Measurements from ENCODE around the gene MYO18A.

The MYO18A gene

GRCh38 chr17:29196769-29197515, 16.7 kb upstream of the MYO18A start:
- no peak for TF ChIP-seq CTCF (IDR thresholded peaks at IDR 0.05; ENCODE audit: control extremely low read depth, extremely low read depth, low read depth, missing control alignments)
- no peak for DNase-seq (ENCODE audit: extremely low spot score)
- CTCF ChIA-PET: interaction anchor here (1.2 to 11.1 kb wide), 3 partner anchors 15 to 23 kb away, joined by 4 to 134 read pairs (median 48); partner anchors contain the start of gene MYO18A
- POLR2A ChIA-PET: no interaction called here

- no peak for TF ChIP-seq CTCF (IDR thresholded peaks at IDR 0.05; ENCODE audit: control extremely low read depth, extremely low read depth, low read depth, missing control alignments)
- POLR2A ChIA-PET: no interaction called here
- CTCF ChIA-PET: interaction anchor here (1.3 to 11.1 kb wide), 9 partner anchors 12 to 71 kb away, joined by 3 to 134 read pairs (median 6); partner anchors contain the start of gene MYO18A
- peak; percentile 64 for DNase-seq (ENCODE audit: extremely low spot score)
Observed at GRCh38 chr17:29195465-29196081, 15.4 kb upstream of the MYO18A start.

GRCh38 chr17:29194669-29195068, 14.5 kb upstream of the MYO18A start:
- no peak for DNase-seq (ENCODE audit: extremely low spot score)
- no peak for TF ChIP-seq CTCF (IDR thresholded peaks at IDR 0.05; ENCODE audit: control extremely low read depth, extremely low read depth, low read depth, missing control alignments)
- ChIA-PET POLR2A (no interaction called here), CTCF (interaction anchor here (1.5 to 11.1 kb wide), 9 partner anchors 13 to 70 kb away, joined by 3 to 134 read pairs (median 6); partner anchors contain the start of gene MYO18A)

GRCh38 chr17:29193146-29193545, 12.9 kb upstream of the MYO18A start:
- DNase-seq (ENCODE audit: extremely low spot score): no peak
- CTCF ChIA-PET: interaction anchor here (0.9 to 11.1 kb wide), 8 partner anchors 11 to 79 kb away, joined by 3 to 134 read pairs (median 6); partner anchors contain the start of gene MYO18A
- no peak for TF ChIP-seq CTCF (IDR thresholded peaks at IDR 0.05; ENCODE audit: control extremely low read depth, extremely low read depth, low read depth, missing control alignments)
- POLR2A ChIA-PET: no interaction called here

GRCh38 chr17:29190592-29191207, 10.5 kb upstream of the MYO18A start:
- CTCF ChIA-PET: interaction anchor here (1.2 to 11.1 kb wide), 6 partner anchors 9 to 179 kb away, joined by 3 to 134 read pairs (median 4); partner anchors contain the start of gene MYO18A
- TF ChIP-seq CTCF (IDR thresholded peaks at IDR 0.05; ENCODE audit: control extremely low read depth, extremely low read depth, low read depth, missing control alignments): no peak
- DNase-seq (ENCODE audit: extremely low spot score): no peak
- POLR2A ChIA-PET: interaction anchor here (0.6 kb wide), 1 partner anchor 140 kb away, joined by 7 read pairs; no protein-coding TSS in a partner anchor

- no peak for DNase-seq (ENCODE audit: extremely low spot score)
- ChIA-PET POLR2A (no interaction called here), CTCF (interaction anchor here (0.6 to 11.1 kb wide), 7 partner anchors 10 to 224 kb away, joined by 3 to 134 read pairs (median 3); partner anchors contain the start of gene MYO18A)
- TF ChIP-seq CTCF (IDR thresholded peaks at IDR 0.05; ENCODE audit: control extremely low read depth, extremely low read depth, low read depth, missing control alignments): no peak
Observed at GRCh38 chr17:29190039-29190438, 9.8 kb upstream of the MYO18A start.
